Measurements from ENCODE around the gene TOP2B.

DNA sequence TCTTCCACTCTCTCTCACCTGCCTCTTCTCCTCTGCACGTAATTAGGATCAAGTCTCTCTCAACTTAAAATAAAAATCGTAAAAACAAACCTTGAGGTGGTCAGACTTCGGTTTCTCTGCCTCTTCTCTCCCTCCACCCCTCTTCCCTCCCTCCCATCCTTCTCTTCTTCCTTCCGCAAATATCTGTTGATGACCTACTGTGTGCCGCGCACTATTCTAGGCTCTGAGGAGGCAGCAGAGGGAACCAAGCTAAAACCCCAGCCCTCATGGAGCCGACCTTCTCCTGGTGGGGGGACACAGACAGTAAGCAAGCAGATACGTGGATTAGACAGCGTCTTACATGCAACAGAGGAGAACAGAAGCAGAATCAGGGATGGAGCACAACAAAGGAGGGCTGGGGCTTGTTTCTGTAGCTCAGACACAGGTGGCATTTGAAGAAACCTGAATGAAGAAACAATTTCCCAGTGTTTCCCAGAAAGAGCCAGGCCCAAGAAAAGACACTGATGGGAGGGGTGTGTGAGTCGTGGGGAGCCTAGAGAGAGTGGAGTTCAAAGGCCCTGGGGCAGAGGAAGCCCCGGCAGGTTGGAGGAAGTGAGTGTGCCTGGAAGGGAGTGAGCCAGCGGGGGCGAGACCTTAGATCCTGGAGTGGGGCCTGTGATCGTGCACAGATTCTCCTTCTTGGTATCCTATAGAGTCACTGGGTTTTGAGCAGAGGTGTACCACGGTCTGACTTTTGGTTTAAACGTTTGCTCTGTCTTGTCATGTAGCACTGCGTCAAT, 80.5 kb downstream of the TOP2B start:
- TF ChIP-seq, protein P1, sequence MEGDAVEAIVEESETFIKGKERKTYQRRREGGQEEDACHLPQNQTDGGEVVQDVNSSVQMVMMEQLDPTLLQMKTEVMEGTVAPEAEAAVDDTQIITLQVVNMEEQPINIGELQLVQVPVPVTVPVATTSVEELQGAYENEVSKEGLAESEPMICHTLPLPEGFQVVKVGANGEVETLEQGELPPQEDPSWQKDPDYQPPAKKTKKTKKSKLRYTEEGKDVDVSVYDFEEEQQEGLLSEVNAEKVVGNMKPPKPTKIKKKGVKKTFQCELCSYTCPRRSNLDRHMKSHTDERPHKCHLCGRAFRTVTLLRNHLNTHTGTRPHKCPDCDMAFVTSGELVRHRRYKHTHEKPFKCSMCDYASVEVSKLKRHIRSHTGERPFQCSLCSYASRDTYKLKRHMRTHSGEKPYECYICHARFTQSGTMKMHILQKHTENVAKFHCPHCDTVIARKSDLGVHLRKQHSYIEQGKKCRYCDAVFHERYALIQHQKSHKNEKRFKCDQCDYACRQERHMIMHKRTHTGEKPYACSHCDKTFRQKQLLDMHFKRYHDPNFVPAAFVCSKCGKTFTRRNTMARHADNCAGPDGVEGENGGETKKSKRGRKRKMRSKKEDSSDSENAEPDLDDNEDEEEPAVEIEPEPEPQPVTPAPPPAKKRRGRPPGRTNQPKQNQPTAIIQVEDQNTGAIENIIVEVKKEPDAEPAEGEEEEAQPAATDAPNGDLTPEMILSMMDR (IDR thresholded peaks at IDR 0.05) = no peak
- TF ChIP-seq POLR2A (IDR thresholded peaks at IDR 0.05) = no peak
